HFFc6 (cell line): ENCODE measurements around the gene TMEM204. TPM values are rescaled to one million over a fixed set of nuclear protein-coding genes. Genes with fewer than 3 reads are reported as not detected.

Experiments
- DNase-seq: peaks from one replicate; pipeline ENCODE4 v3.0.0-alpha.2; 2018
- H3K27ac Mint-ChIP-seq: 2 replicates; pipeline ENCODE4 v1.8.0; 2020; ENCODE audit warnings: mild to moderate bottlenecking, mixed read lengths
- H3K27me3 Mint-ChIP-seq: 2 replicates; pipeline ENCODE4 v1.8.0; 2021; ENCODE audit warnings: mild to moderate bottlenecking, moderate library complexity, mixed read lengths; ENCODE audit not compliant: insufficient read depth
- H3K36me3 Mint-ChIP-seq: 2 replicates; pipeline ENCODE4 v1.8.0; 2021; ENCODE audit warnings: low read depth, mixed read lengths
- H3K4me1 Mint-ChIP-seq: 2 replicates; pipeline ENCODE4 v1.8.0; 2020; ENCODE audit warnings: low read depth, mixed read lengths
- H3K4me3 Mint-ChIP-seq: 2 replicates; pipeline ENCODE4 v1.8.0; 2020; ENCODE audit warnings: mild to moderate bottlenecking, moderate library complexity, mixed read lengths
- H3K9me3 Mint-ChIP-seq: 2 replicates; pipeline ENCODE4 v1.8.0; 2020; ENCODE audit warnings: mild to moderate bottlenecking, mixed read lengths
- total RNA-seq, 6 experiments: library from RNA; stranded (reverse); fragmentation: NEBNext Ultra II Directional; extraction: Animal tissue kit (Norgen Biotek cat#: 25700); gene quantifications; 2 replicates in 1 of 6; 3 replicates in 5 of 6; pipeline ENCODE4 v1.2.3, GENCODE V29; 2021
- TF ChIP-seq, protein P1 (sequence below): fragments of 200-600 bp; sonication (generic); IDR thresholded peaks from 2 replicates; pipeline ENCODE4 v1.5.0; 2021; ENCODE audit warnings: antibody characterized with exemption, mild to moderate bottlenecking

The TMEM204 gene
- total RNA-seq, 6 experiments from 2014 or later = 15.4 to 28.5 (median 16.2) TPM

- peaks cover 6% of the 10 kb centered on the region; the same call in 1 of the 2 replicates for H3K27me3 Mint-ChIP-seq
These were observed 3.7 kb downstream of the TMEM204 start for GRCh38 chr16:1537138-1537577.

DNA sequence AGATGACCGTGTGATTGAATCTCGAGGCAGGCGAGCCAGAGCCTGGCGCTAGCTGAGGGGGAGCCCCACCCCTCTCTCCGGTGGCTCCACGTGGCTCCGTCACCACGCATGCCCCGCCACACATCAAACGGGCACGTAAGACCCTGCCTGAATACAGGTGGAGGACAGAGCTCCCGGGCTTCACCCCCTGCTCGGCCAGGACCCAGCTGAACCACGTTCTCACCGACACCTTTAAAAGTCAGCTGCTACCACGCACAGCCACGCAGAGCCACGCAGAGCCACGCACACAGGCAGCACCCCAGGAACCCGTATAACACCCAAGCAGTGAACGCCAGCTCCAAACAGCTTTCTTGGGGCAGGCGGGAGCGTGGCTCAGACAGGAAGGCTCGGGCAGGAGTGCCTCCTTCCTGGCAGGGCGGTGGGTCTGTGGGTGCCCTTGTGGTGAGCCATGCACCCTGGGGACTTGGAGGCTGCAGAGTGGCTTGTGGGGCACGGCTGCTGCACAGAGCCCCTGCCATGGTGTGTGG lies 4.4 kb downstream of the TMEM204 start:
- H3K9me3 Mint-ChIP-seq = no peaks in the 10 kb centered on the region
- no peak overlapping the region for H3K27ac Mint-ChIP-seq
- peaks cover 28% of the 10 kb centered on the region for H3K36me3 Mint-ChIP-seq
- TF ChIP-seq, protein P1, sequence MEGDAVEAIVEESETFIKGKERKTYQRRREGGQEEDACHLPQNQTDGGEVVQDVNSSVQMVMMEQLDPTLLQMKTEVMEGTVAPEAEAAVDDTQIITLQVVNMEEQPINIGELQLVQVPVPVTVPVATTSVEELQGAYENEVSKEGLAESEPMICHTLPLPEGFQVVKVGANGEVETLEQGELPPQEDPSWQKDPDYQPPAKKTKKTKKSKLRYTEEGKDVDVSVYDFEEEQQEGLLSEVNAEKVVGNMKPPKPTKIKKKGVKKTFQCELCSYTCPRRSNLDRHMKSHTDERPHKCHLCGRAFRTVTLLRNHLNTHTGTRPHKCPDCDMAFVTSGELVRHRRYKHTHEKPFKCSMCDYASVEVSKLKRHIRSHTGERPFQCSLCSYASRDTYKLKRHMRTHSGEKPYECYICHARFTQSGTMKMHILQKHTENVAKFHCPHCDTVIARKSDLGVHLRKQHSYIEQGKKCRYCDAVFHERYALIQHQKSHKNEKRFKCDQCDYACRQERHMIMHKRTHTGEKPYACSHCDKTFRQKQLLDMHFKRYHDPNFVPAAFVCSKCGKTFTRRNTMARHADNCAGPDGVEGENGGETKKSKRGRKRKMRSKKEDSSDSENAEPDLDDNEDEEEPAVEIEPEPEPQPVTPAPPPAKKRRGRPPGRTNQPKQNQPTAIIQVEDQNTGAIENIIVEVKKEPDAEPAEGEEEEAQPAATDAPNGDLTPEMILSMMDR = no peak
- no peak overlapping the region for H3K4me3 Mint-ChIP-seq
- no peak for DNase-seq
- H3K4me1 Mint-ChIP-seq = peaks cover 33% of the 10 kb centered on the region
- H3K27me3 Mint-ChIP-seq = peaks cover 6% of the 10 kb centered on the region; the same call in 1 of the 2 replicates

More at GRCh38 chr16:1537138-1537577, 3.7 kb downstream of the TMEM204 start:
- TF ChIP-seq, protein P1 = no peak
- peaks cover 34% of the 10 kb centered on the region for H3K4me1 Mint-ChIP-seq
- peak overlapping the region; percentile 61; the same call in 1 of the 2 replicates for H3K4me3 Mint-ChIP-seq
- no peak for DNase-seq
- peak overlapping the region; percentile 16; the same call in 1 of the 2 replicates for H3K27ac Mint-ChIP-seq
- H3K36me3 Mint-ChIP-seq = peaks cover 24% of the 10 kb centered on the region
- H3K9me3 Mint-ChIP-seq = no peaks in the 10 kb centered on the region

- Mint-ChIP-seq H3K9me3 (no peaks in the 10 kb centered on the region), H3K27ac (peak overlapping the region; percentile 10; the same call in 1 of the 2 replicates), H3K4me1 (peaks cover 39% of the 10 kb centered on the region), H3K4me3 (no peak overlapping the region), H3K36me3 (peaks cover 33% of the 10 kb centered on the region), H3K27me3 (peaks cover 6% of the 10 kb centered on the region; the same call in 1 of the 2 replicates)
- TF ChIP-seq, protein P1 = no peak
- DNase-seq = no peak
These were observed 5.5 kb downstream of the TMEM204 start for GRCh38 chr16:1538804-1539520.

GRCh38 chr16:1539720-1540555 lies 6.5 kb downstream of the TMEM204 start:
- peaks cover 34% of the 10 kb centered on the region for H3K4me1 Mint-ChIP-seq
- TF ChIP-seq, protein P1 = no peak
- DNase-seq = no peak
- H3K27ac Mint-ChIP-seq = no peak overlapping the region
- H3K9me3 Mint-ChIP-seq = no peaks in the 10 kb centered on the region
- no peak overlapping the region for H3K4me3 Mint-ChIP-seq
- peaks cover 30% of the 10 kb centered on the region for H3K36me3 Mint-ChIP-seq
- peaks cover 7% of the 10 kb centered on the region; the same call in 1 of the 2 replicates for H3K27me3 Mint-ChIP-seq

GRCh38 chr16:1540556-1540855 lies 7.0 kb downstream of the TMEM204 start:
- Mint-ChIP-seq H3K9me3 (no peaks in the 10 kb centered on the region), H3K36me3 (peaks cover 24% of the 10 kb centered on the region), H3K4me3 (no peak overlapping the region), H3K27ac (no peak overlapping the region), H3K4me1 (peaks cover 28% of the 10 kb centered on the region), H3K27me3 (peaks cover 5% of the 10 kb centered on the region; the same call in 1 of the 2 replicates)
- TF ChIP-seq, protein P1 = no peak
- no peak for DNase-seq
